Activated T-helper 1 cell treated with Interleukin-2 at 50 U/mL for 16 hours (primary cell): Measurements from ENCODE around the gene MANBA.

Experiments used
- DNase-seq: peaks from one replicate; pipeline ENCODE4 v3.0.0-alpha.2; 2020; ENCODE audit warnings: low read depth

The MANBA gene

GRCh38 chr4:102593147-102593546 is 167.6 kb downstream of the MANBA start:
- no peak for DNase-seq

- DNase-seq, result no peak
These were observed 168.5 kb downstream of the MANBA start for GRCh38 chr4:102592256-102592655.

GRCh38 chr4:102589743-102590142 is 171.0 kb downstream of the MANBA start:
- no peak for DNase-seq

- peak; percentile 26 for DNase-seq
These were observed 174.1 kb downstream of the MANBA start for GRCh38 chr4:102586644-102587021.

- no peak for DNase-seq
These were observed 174.6 kb downstream of the MANBA start for GRCh38 chr4:102586002-102586643.

DNA sequence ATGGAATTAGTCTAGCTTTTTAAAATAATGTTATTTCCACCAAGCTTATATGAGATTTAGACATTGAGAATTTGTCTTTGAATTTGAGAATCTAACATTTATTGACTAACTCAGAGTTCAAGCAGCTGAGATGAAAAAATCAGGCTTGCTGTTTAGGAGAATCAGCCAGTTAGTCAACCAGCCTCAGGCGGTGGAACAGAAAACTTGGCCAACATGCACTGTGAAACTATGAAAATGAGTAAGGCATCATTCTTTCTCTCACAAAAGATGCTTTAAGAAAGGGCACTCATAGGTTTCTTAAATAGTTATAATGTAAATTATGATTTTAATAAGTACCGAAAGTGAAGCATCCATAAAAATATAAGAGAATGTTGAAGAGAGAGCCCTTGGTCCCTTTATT is 175.4 kb downstream of the MANBA start:
- DNase-seq, result no peak

DNA sequence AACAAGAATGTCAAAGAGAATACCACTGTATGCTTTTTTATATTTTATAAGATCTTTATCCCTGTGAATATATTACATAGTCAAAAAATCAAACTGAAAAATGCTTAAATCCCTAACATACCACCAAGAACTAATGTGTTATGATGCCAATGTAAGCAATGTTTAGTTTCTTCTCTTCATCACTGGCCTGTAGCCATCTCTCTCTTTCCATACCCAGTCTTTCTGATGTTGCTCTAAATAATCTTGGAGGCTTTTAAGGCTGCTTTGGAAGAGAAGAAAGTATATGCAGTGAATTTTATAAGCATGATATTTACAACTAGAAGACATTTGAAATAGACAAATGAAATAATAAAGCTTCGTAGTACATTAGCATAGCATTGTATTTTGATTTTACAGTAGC is 176.7 kb downstream of the MANBA start:
- DNase-seq, result no peak
